GM21737 (cell line): Measurements from ENCODE around the gene LRBA.
A peak's percentile ranks its signal among the peaks of the same experiment; 100 is the strongest.
"Not testable (repeated sequence)": the region's sequence is repeated elsewhere in the genome, so short reads cannot be mapped to it uniquely, and the experiment has no call there.

Experiments used
- ATAC-seq: cut with Tn5 transposase; IDR thresholded peaks from one replicate; pipeline ENCODE4 v1.9.1; 2021; ENCODE audit warnings: mild to moderate bottlenecking, moderate library complexity; ENCODE audit not compliant: unreplicated experiment

Gene LRBA

DNA sequence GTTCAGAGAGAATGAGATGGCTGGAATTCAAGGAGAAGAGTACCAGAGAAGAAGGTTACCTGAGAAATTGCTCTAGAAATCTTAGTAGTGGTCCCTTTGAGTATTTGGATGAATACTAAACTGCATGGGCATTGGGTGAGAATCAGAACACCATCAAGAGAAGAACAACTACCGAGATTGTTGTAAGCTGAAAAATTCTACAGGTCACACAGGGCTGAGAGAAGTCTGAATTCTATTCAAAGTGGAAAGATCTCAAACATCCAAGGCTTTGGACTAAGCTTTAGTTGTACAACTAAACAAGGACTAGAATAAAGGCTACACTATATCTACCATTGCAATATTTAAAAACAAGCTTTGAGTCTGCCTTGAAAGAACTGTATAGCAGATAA is 40.8 kb downstream of the LRBA start:
- no peak for ATAC-seq

DNA sequence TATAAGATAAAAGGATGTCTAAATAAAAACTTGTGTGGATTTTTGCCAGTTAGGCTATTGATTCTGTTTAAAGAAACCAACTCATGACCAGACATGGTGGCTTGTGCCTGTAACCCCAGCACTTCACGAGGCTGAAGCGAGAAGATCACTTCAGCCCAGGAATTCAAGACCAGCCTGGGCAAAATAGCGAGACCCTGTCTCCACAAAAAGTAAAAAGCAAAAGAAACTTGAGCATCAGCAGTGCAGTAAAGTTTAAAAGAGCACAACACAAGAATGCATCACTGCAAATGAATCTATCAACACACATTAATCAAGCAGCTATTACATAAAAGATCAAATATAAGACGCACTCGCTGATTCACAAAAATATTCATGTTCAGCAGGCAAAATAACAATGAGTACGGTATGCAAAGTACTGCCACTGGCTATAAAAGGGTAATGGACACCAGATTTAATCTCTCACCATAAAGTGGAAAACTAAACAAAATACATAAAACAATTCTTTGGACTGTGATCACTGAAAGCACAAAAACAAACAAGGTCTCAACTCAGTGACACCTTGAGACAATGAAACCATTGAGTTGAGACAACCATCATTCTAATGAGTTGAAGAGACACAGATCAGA is 41.3 kb downstream of the LRBA start:
- no peak for ATAC-seq

- no peak for ATAC-seq
Measured at GRCh38 chr4:150972592-150972991, 42.5 kb downstream of the LRBA start.

GRCh38 chr4:150971901-150972300 is 43.2 kb downstream of the LRBA start:
- ATAC-seq = no peak

DNA sequence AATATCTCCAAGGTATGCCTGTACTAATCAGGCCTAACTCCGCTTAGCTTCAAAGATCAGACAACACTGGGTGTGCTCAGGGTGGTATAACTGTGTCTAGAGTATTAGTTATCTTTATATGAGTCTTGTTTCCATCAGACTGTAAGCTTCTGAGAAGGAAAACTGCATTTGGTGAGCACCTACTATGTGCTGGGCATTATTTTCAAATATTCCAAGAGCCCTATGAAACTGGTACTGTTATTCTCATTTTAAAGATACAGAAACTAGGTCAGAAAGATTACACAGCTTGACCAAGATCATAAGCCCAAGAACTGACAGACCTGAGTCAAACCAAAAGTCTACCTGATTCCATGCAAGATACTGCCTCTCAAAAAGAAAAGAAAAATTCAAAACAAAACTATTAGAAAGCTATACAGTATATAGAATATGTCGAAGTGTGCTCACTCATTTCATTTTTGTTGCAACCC is 44.4 kb downstream of the LRBA start:
- peak; percentile 42 for ATAC-seq

GRCh38 chr4:150964754-150965153 is 50.3 kb downstream of the LRBA start:
- ATAC-seq = no peak

GRCh38 chr4:150963602-150964345 is 51.3 kb downstream of the LRBA start:
- ATAC-seq = not testable (repeated sequence)

DNA sequence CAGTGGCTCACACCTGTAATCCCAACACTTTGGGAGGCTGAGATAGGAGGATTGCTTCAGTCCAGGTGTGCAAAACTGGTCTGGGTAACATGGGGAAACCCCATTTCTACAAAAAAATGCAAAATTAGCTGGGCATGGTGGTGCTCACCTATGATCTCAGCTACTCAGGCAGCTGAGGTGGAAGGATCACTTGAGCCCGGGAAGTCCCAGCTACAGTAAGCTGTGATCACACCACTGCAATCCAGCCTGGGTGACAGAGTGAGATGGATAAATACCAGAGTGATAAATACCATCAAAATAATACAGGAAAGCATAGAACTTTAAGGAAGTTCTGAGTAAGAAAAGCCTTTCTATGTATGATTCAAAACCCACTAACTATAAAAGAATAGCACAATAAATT is 52.8 kb downstream of the LRBA start:
- ATAC-seq = no peak

- no peak for ATAC-seq
Measured at GRCh38 chr4:150961566-150961965, 53.5 kb downstream of the LRBA start.

DNA sequence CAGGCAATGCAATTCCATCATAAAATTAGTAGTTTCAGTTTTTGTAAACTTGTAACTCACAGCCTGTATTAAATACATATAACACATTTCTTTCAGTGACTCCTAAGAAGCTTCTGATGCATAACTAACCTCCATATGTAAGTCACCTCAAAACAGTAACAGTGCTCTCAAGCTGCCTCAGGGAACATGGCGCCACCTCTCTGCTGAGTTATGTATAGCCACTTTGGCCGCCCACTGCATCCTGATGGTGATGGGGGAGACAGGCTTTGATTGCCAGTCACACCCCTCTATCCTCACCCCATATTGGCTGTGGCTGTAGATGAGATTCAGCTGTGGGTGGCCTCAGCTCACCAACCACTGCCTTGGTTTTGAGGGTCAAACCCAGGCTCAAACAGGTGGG is 54.3 kb downstream of the LRBA start:
- no peak for ATAC-seq

DNA sequence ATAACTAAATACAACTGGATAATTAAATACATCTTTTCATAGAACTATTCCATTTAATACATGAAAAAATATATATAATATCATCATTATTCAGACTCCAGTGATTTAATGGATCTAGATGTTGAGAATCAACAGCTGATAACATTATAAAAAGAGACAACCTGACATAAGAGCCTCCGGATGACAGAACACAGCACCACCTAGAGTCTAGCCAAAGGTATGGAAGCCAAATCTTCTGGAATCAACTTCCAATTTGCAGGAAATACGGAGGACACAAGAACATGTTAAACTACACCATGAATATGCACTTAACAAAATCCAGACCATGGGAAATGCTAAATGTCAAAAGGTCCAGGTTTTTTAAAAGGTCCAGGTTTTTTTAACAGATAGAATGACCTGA is 55.0 kb downstream of the LRBA start:
- ATAC-seq = no peak

DNA sequence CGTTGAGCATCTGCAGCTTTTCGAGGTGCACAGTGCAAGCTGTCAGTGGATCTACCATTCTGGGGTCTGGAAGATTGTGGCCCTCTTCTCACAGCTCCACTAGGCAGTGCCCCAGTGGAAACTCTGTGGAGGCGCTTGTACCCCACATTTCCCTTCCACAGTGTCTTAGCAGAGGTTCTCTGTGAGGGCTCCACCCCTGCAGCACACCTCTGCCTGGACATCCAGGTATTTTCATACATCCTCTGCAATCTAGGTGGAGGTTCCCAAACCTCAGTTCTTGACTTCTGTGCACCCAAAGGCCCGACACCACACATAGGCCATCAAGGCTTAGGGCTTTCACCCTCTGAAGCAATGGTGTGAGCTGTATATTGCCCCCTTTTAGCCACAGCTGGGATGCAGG is 57.1 kb downstream of the LRBA start:
- ATAC-seq = not testable (repeated sequence)

DNA sequence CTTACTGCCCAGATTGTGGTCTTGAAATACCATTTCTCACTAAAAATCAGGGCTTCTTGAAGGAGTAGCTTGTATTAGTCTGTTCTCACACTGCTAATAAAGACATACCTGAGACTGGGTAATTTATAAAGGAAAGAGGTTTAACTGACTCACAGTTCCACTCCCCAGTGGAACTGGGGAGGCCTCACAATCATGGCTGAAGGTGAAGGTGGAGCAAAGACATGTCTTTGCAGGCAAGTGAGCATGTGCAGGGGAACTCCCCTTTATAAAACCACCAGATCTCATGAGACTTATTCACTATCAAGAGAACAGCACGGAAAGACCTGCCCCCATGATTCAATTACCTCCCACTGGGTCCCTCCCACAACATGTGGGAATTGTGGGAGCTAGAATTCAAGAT is 58.0 kb downstream of the LRBA start:
- ATAC-seq = not testable (repeated sequence)

- ATAC-seq = not testable (repeated sequence)
Measured at GRCh38 chr4:150953916-150954315, 61.2 kb downstream of the LRBA start.

DNA sequence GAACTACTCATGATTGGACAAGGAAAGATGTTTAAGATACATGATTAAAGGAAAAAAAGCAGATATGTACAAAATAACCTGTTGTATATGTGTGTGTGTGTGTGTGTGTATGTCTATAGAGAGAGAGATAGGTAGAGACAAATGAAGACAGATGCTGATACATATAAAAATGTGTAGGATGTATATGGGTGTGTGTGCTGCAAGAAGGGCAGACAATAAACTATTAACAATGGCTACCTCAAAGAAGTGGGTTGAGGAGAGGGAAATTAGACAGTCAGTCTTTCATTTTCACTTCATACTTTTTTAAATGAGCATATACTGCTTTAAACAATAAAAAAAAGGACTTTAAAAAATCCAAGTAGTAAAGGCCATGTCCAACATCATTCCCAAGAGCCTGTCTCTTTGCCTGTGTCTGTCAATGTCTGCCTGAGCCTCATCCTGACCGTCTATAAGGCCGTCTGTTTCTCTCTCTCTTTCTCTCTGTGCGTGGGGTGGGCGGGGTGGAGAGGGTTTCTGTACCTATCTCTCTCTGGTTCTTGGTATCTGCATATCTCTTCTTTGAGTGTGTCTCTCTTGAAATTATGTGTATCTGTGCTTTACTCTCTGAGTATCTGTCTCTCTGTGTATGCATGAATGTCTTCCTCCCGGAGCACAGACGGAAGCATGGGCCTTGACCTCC is 62.8 kb downstream of the LRBA start:
- no peak for ATAC-seq

GRCh38 chr4:150950657-150951288 is 64.3 kb downstream of the LRBA start:
- ATAC-seq = peak; percentile 86

DNA sequence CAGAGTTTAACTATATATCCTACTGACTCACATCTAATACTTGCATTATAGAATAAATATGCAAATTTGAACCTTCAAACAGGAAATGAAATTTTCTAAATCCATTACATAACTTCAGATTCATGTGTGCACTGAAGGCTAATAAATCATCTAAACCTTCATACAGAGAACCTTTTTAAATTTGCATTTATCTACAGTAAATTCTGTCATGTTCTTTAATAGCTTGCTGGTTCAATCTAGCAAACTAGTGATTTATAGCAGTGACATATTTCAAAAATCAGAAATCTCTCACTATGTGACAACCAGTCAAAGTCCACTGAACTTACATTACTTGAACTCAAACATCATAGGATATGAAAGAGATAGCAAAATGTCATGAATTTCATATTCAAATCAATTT is 65.1 kb downstream of the LRBA start:
- no peak for ATAC-seq

DNA sequence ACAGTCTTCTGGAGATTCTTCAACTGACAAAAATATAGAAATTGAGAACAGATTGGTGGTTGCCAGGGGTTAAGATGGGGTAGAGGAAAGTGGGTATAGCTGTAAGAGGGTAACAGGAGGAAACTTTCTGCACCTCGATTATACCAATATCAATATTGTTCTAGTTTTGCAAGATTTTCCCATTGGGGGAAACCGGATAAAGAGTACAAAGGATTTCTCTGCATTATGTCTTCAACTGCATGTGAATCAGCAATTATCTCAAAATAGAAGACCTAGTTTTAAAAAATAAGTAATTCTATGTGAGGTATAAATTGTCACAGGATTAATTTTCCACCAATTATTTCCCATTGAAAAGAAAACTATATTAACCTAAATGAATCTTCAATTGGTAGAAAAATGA is 65.7 kb downstream of the LRBA start:
- no peak for ATAC-seq

GRCh38 chr4:150948710-150949109 is 66.4 kb downstream of the LRBA start:
- ATAC-seq = no peak

DNA sequence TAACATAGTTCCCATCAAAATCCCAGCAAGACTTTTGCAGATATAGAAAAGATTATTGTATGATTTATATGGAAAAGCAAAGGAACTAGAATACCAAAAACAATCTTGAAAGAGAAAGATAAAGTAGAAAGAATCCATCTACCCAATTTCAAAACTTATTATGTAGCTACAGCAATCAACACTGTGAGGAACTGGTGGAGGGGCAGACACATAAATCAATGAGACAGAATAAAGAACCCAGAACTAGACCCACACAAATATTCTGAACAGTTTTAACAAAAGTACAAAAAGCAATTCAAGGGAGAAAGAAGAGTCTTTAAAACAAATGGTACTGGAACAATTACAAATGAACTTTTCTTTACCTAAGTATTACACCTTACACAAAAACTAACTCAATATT is 67.0 kb downstream of the LRBA start:
- no peak for ATAC-seq

- no peak for ATAC-seq
Measured at GRCh38 chr4:150944660-150945059, 70.4 kb downstream of the LRBA start.

GRCh38 chr4:150943818-150944217 is 71.3 kb downstream of the LRBA start:
- ATAC-seq = no peak
